LNCaP clone FGC (cell line): Measurements from ENCODE around the gene PKHD1.
"Not testable (repeated sequence)": the region's sequence is repeated elsewhere in the genome, so short reads cannot be mapped to it uniquely, and the experiment has no call there.

Experiments
- DNase-seq: peaks from one replicate; pipeline ENCODE4 v3.0.0-alpha.2; 2011; ENCODE audit warnings: low read depth
- H3K4me3 ChIP-seq: 2 replicates; pipeline ENCODE4 v1.5.1; 2011; ENCODE audit warnings: mild to moderate bottlenecking, low read depth, low read length, control low read depth
- CTCF ChIP-seq: IDR thresholded peaks from 2 replicates; pipeline ENCODE4 v1.5.1; 2012; ENCODE audit warnings: mild to moderate bottlenecking; ENCODE audit not compliant: control insufficient read depth, insufficient read depth; ENCODE audit errors: extremely low read depth

PKHD1 gene

GRCh38 chr6:51857134-51857533 is 230.3 kb downstream of the PKHD1 start:
- no peak for DNase-seq
- TF ChIP-seq CTCF = no peak

DNA sequence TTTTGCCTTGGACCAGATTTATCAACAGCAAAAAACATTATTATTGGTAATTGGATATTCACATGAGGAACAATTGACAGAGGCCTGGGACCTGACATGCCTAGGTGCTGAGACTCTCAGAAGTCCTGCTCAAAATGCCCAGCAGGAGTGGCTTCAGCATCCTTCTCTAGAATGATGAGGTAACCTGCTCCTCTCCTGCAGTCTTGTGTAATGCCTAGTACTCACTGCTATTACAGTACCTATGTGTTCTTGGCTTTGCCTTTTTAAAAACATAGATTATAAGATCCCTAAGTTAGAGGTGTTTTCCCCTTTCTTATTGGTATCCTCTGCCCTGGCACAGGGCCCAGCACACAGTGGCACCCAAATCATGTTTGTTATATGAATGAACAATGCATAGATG is 230.9 kb downstream of the PKHD1 start:
- no peak for TF ChIP-seq CTCF

More at GRCh38 chr6:51857134-51857533, 230.3 kb downstream of the PKHD1 start:
- H3K4me3 ChIP-seq = no peak overlapping the region

GRCh38 chr6:51855310-51856082 is 231.9 kb downstream of the PKHD1 start:
- H3K4me3 ChIP-seq = no peak overlapping the region
- DNase-seq = peak; percentile 47
- peak; percentile 71 for TF ChIP-seq CTCF

More for the DNA sequence above, 230.9 kb downstream of the PKHD1 start:
- H3K4me3 ChIP-seq = no peak overlapping the region
- DNase-seq = no peak

DNA sequence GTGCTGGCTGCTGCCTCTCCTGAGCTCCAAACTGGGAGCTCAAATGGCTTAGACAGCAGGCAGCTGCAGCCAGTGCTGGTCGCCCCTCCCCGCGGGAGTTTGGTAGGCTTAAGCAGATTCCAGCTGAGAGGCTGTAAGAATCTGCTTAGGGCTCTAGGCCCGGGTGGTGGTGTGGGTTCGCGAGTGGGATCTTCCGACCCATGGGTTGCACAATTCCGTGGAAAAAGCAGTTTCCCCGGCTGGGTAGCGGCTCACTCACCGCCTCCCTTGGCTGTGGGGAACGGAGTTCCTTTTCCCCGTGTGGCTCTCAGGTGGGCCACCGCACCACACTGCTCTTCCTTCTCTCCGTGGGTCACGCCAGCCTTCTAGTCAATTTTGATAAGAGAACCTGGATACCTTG is 232.5 kb downstream of the PKHD1 start:
- no peak overlapping the region for H3K4me3 ChIP-seq
- no peak for TF ChIP-seq CTCF
- no peak for DNase-seq

- no peak for DNase-seq
- no peak for TF ChIP-seq CTCF
- no peak overlapping the region for H3K4me3 ChIP-seq
These were observed 233.1 kb downstream of the PKHD1 start for GRCh38 chr6:51854347-51854746.

- DNase-seq, H3K4me3 ChIP-seq: not testable (repeated sequence)
These were observed 234.3 kb downstream of the PKHD1 start for GRCh38 chr6:51853109-51853508.

GRCh38 chr6:51846531-51846930 is 240.9 kb downstream of the PKHD1 start:
- no peak overlapping the region for H3K4me3 ChIP-seq
- no peak for TF ChIP-seq CTCF
- DNase-seq = no peak
